ENCODE measurements around the gene GUCY1A2.

Gene GUCY1A2

GRCh38 chr11:106690923-106691322, 327.4 kb downstream of the GUCY1A2 start:
- H3K9ac ChIP-seq, result no peak overlapping the region
- no peak for TF ChIP-seq CTCF (conservative IDR thresholded peaks at IDR 0.05; ENCODE audit: low read depth, low read length)
- no peak overlapping the region for H3K27ac ChIP-seq
- no peaks in the 10 kb centered on the region for H3K4me1 ChIP-seq (ENCODE audit: low read depth, poor library complexity, severe bottlenecking)
- no peak overlapping the region for H2AFZ ChIP-seq (ENCODE audit: low read depth)
- no peak overlapping the region for H3K4me2 ChIP-seq
- no peaks in the 10 kb centered on the region for H3K27me3 ChIP-seq (ENCODE audit: insufficient read depth, low read depth)
- no peaks in the 10 kb centered on the region for H3K79me2 ChIP-seq (ENCODE audit: insufficient read depth, low read depth)
- H3K36me3 ChIP-seq (ENCODE audit: insufficient read depth), result no peaks in the 10 kb centered on the region
- H3K4me3 ChIP-seq (IDR thresholded peaks at IDR 0.05; ENCODE audit: insufficient read depth, low read depth, low read length), result no peak overlapping the region
- no peaks in the 10 kb centered on the region for H4K20me1 ChIP-seq (ENCODE audit: insufficient read depth)

GRCh38 chr11:106684944-106685343, 333.3 kb downstream of the GUCY1A2 start:
- no peak for TF ChIP-seq CTCF (conservative IDR thresholded peaks at IDR 0.05; ENCODE audit: low read depth, low read length)
- Histone ChIP-seq H3K36me3 (ENCODE audit: insufficient read depth) (no peaks in the 10 kb centered on the region), H4K20me1 (ENCODE audit: insufficient read depth) (no peaks in the 10 kb centered on the region), H3K27ac (no peak overlapping the region), H3K79me2 (ENCODE audit: insufficient read depth, low read depth) (no peaks in the 10 kb centered on the region), H3K4me3 (IDR thresholded peaks at IDR 0.05; ENCODE audit: insufficient read depth, low read depth, low read length) (no peak overlapping the region), H3K4me2 (no peak overlapping the region), H2AFZ (ENCODE audit: low read depth) (no peak overlapping the region), H3K4me1 (ENCODE audit: low read depth, poor library complexity, severe bottlenecking) (no peaks in the 10 kb centered on the region), H3K27me3 (ENCODE audit: insufficient read depth, low read depth) (no peaks in the 10 kb centered on the region), H3K9ac (no peak overlapping the region)

GRCh38 chr11:106683435-106683834, 334.8 kb downstream of the GUCY1A2 start:
- no peak overlapping the region for H3K4me2 ChIP-seq
- H3K27me3 ChIP-seq (ENCODE audit: insufficient read depth, low read depth), result no peaks in the 10 kb centered on the region

GRCh38 chr11:106681435-106681834, 336.8 kb downstream of the GUCY1A2 start:
- TF ChIP-seq CTCF (conservative IDR thresholded peaks at IDR 0.05; ENCODE audit: low read depth, low read length), result no peak

More at GRCh38 chr11:106683435-106683834, 334.8 kb downstream of the GUCY1A2 start:
- Histone ChIP-seq H3K79me2 (ENCODE audit: insufficient read depth, low read depth) (no peaks in the 10 kb centered on the region), H3K4me1 (ENCODE audit: low read depth, poor library complexity, severe bottlenecking) (peaks cover 2% of the 10 kb centered on the region), H3K36me3 (ENCODE audit: insufficient read depth) (no peaks in the 10 kb centered on the region), H3K9ac (no peak overlapping the region), H3K4me3 (IDR thresholded peaks at IDR 0.05; ENCODE audit: insufficient read depth, low read depth, low read length) (no peak overlapping the region), H3K27ac (no peak overlapping the region), H2AFZ (ENCODE audit: low read depth) (no peak overlapping the region), H4K20me1 (ENCODE audit: insufficient read depth) (no peaks in the 10 kb centered on the region)
- no peak for TF ChIP-seq CTCF (conservative IDR thresholded peaks at IDR 0.05; ENCODE audit: low read depth, low read length)

More at GRCh38 chr11:106681435-106681834, 336.8 kb downstream of the GUCY1A2 start:
- no peaks in the 10 kb centered on the region for H3K36me3 ChIP-seq (ENCODE audit: insufficient read depth)
- H3K27ac ChIP-seq, result no peak overlapping the region
- H3K4me3 ChIP-seq (IDR thresholded peaks at IDR 0.05; ENCODE audit: insufficient read depth, low read depth, low read length), result no peak overlapping the region
- H3K4me2 ChIP-seq, result no peak overlapping the region
- H3K27me3 ChIP-seq (ENCODE audit: insufficient read depth, low read depth), result no peaks in the 10 kb centered on the region
- peaks cover 8% of the 10 kb centered on the region for H3K4me1 ChIP-seq (ENCODE audit: low read depth, poor library complexity, severe bottlenecking)
- no peak overlapping the region for H3K9ac ChIP-seq
- H2AFZ ChIP-seq (ENCODE audit: low read depth), result no peak overlapping the region
- no peaks in the 10 kb centered on the region for H4K20me1 ChIP-seq (ENCODE audit: insufficient read depth)
- H3K79me2 ChIP-seq (ENCODE audit: insufficient read depth, low read depth), result no peaks in the 10 kb centered on the region
